Memory B cell (primary cell): ENCODE data around the gene MCF2L2.
"Not testable (repeated sequence)": the region's sequence is repeated elsewhere in the genome, so short reads cannot be mapped to it uniquely, and the experiment has no call there.

Source experiments
- ATAC-seq: fragments of 150-1000 bp; cut with Tn5 transposase; 2 replicates; pipeline ENCODE4 v1.10.0; 2021; ENCODE audit warnings: low read depth, mild to moderate bottlenecking, moderate library complexity
- DNase-seq, 2 donors: peaks; one replicate each; pipeline ENCODE4 v3.0.0; 2022; ENCODE audit warnings: low spot score in 2 of 2
- H3K27ac Mint-ChIP-seq: one replicate; pipeline ENCODE4 v1.8.0; 2022; ENCODE audit warnings: mild to moderate bottlenecking, moderate library complexity, mixed read lengths
- H3K27me3 Mint-ChIP-seq: one replicate; pipeline ENCODE4 v1.8.0; 2022; ENCODE audit warnings: mixed read lengths
- H3K36me3 Mint-ChIP-seq: one replicate; pipeline ENCODE4 v1.8.0; 2022; ENCODE audit warnings: mild to moderate bottlenecking, mixed read lengths
- H3K4me1 Mint-ChIP-seq: one replicate; pipeline ENCODE4 v1.8.0; 2022; ENCODE audit warnings: mixed read lengths
- H3K4me3 Mint-ChIP-seq: one replicate; pipeline ENCODE4 v1.8.0; 2022; ENCODE audit warnings: mild to moderate bottlenecking, moderate library complexity, mixed read lengths
- H3K9me3 Mint-ChIP-seq: one replicate; pipeline ENCODE4 v1.8.0; 2022; ENCODE audit warnings: mixed read lengths

MCF2L2 gene

GRCh38 chr3:183230251-183230650 lies 198.2 kb downstream of the MCF2L2 start:
- H3K27me3 Mint-ChIP-seq, H3K27ac Mint-ChIP-seq, ATAC-seq, H3K4me1 Mint-ChIP-seq, H3K9me3 Mint-ChIP-seq, H3K4me3 Mint-ChIP-seq, DNase-seq, H3K36me3 Mint-ChIP-seq: not testable (repeated sequence)

GRCh38 chr3:183229178-183229577 lies 199.2 kb downstream of the MCF2L2 start:
- Mint-ChIP-seq H3K9me3 (no peaks in the 10 kb centered on the region), H3K27ac (no peak overlapping the region), H3K4me1 (peaks cover 2% of the 10 kb centered on the region), H3K36me3 (no peaks in the 10 kb centered on the region), H3K27me3 (peaks cover 9% of the 10 kb centered on the region), H3K4me3 (no peak overlapping the region)
- DNase-seq: no peak
- no peak for ATAC-seq

- Mint-ChIP-seq H3K36me3 (no peaks in the 10 kb centered on the region), H3K4me3 (no peak overlapping the region), H3K9me3 (no peaks in the 10 kb centered on the region), H3K27ac (no peak overlapping the region), H3K4me1 (peaks cover 2% of the 10 kb centered on the region), H3K27me3 (peaks cover 10% of the 10 kb centered on the region)
- DNase-seq: no peak
- ATAC-seq: no peak
These were observed 200.8 kb downstream of the MCF2L2 start for GRCh38 chr3:183227586-183227985.

GRCh38 chr3:183226333-183226890 lies 202.0 kb downstream of the MCF2L2 start:
- no peak overlapping the region for H3K4me3 Mint-ChIP-seq
- no peak for ATAC-seq
- H3K9me3 Mint-ChIP-seq: no peaks in the 10 kb centered on the region
- H3K27ac Mint-ChIP-seq: no peak overlapping the region
- H3K36me3 Mint-ChIP-seq: no peaks in the 10 kb centered on the region
- no peak for DNase-seq
- peaks cover 12% of the 10 kb centered on the region for H3K27me3 Mint-ChIP-seq
- peaks cover 2% of the 10 kb centered on the region for H3K4me1 Mint-ChIP-seq

- no peak for DNase-seq
- peaks cover 16% of the 10 kb centered on the region for H3K27me3 Mint-ChIP-seq
- no peak overlapping the region for H3K27ac Mint-ChIP-seq
- H3K4me3 Mint-ChIP-seq: no peak overlapping the region
- no peaks in the 10 kb centered on the region for H3K9me3 Mint-ChIP-seq
- ATAC-seq: no peak
- H3K36me3 Mint-ChIP-seq: no peaks in the 10 kb centered on the region
- H3K4me1 Mint-ChIP-seq: peaks cover 2% of the 10 kb centered on the region
These were observed 204.0 kb downstream of the MCF2L2 start for GRCh38 chr3:183224180-183224970.

DNA sequence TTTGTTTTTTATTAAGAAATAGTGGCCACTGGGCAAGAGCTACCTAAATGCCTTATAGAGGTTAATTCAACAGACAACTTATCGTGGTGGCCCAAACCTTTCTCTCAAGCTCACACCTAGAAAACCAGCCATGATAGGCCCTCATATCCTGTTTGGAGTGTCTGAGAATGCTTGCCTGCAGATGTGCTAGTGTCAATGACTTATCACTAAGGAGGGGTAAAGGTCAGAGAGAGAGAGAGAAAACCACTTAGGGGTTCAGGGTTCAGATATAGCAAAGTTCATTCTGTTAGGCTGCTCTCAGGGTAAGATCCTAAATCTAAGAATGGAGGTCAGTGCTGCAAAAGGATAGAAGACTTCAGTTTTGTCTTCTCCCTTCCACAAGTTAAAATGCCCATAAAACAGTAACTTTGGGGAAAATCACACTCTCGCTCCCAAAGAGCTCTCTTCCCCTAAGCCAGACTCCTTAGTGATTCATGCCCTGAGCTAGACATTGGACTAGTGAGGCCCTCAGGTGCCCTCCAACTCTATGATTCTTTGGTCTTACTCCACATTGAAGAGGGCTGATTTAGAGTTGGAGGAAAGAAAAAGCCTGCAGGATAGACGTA lies 205.7 kb downstream of the MCF2L2 start:
- Mint-ChIP-seq H3K9me3 (no peaks in the 10 kb centered on the region), H3K27ac (no peak overlapping the region), H3K27me3 (peaks cover 20% of the 10 kb centered on the region), H3K4me3 (no peak overlapping the region), H3K36me3 (no peaks in the 10 kb centered on the region), H3K4me1 (peaks cover 2% of the 10 kb centered on the region)
- DNase-seq (no peak), ATAC-seq (no peak)

DNA sequence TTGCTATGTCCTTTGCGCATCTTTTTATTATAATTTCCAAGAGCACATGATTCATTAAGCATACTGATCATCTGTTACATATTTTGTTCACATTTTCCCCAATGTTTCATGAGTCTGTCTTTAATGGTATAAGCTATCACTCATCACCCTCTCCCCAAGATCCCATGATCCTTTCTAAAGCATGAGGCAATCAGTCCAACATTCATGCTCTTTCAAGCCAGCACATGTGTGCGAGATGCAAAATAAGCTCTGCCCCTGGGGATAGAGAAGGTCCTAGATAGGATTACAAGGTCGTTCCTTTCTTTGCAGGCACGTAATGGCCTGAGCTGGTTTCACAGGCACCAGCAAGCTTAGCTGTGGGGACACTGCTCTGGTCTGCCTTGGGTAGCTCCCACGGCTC lies 207.6 kb downstream of the MCF2L2 start:
- Mint-ChIP-seq H3K27me3 (peaks cover 22% of the 10 kb centered on the region), H3K4me1 (peaks cover 2% of the 10 kb centered on the region), H3K27ac (no peak overlapping the region), H3K4me3 (no peak overlapping the region), H3K9me3 (no peaks in the 10 kb centered on the region), H3K36me3 (no peaks in the 10 kb centered on the region)
- DNase-seq (no peak), ATAC-seq (no peak)

GRCh38 chr3:183218826-183219225 lies 209.6 kb downstream of the MCF2L2 start:
- DNase-seq (no peak), ATAC-seq (no peak)
- Mint-ChIP-seq H3K4me3 (no peak overlapping the region), H3K4me1 (peaks cover 4% of the 10 kb centered on the region), H3K9me3 (no peaks in the 10 kb centered on the region), H3K27me3 (peaks cover 23% of the 10 kb centered on the region), H3K27ac (no peak overlapping the region), H3K36me3 (no peaks in the 10 kb centered on the region)

DNA sequence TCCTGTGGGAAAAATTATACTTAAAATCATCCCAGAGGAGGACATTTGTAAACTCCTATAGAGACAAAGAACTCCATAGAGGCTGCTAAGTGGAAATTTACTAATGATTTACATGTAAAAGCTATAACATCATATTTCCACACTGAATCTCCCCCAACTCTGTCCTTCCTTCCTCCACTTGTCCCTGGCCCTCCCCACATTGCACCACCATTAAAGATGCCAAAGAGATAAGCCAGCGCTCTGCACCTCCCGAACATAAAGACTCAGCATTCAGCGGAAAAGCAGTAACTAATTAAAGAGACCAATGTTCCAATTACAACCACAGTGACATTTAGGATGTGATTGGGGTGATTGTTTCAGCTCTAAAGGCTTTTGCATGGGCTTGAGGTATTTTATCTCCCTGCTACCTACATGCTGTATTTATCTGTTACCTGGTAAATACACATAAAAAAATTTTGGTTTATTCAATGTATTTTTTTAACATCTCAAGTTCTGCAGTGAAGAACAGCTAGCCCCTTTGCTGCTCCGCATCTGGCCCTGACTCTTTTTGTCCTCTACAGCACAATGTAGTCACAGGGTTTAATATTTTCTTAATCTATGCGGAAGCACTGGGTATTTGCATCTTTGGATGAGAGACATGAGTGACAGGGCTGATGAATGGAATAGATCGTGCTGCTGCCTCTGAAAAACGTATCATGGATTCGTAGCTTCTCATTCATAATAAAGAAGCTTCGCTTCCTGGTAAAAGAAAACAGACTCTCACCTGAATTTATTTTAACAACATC lies 210.7 kb downstream of the MCF2L2 start:
- no peaks in the 10 kb centered on the region for H3K9me3 Mint-ChIP-seq
- no peak overlapping the region for H3K27ac Mint-ChIP-seq
- ATAC-seq: no peak
- peaks cover 23% of the 10 kb centered on the region for H3K27me3 Mint-ChIP-seq
- H3K36me3 Mint-ChIP-seq: no peaks in the 10 kb centered on the region
- H3K4me3 Mint-ChIP-seq: no peak overlapping the region
- H3K4me1 Mint-ChIP-seq: peaks cover 4% of the 10 kb centered on the region
- no peak for DNase-seq

GRCh38 chr3:183215591-183216202 lies 212.7 kb downstream of the MCF2L2 start:
- Mint-ChIP-seq H3K4me1 (peaks cover 10% of the 10 kb centered on the region), H3K36me3 (no peaks in the 10 kb centered on the region), H3K27ac (no peak overlapping the region), H3K4me3 (no peak overlapping the region), H3K27me3 (peaks cover 25% of the 10 kb centered on the region), H3K9me3 (no peaks in the 10 kb centered on the region)
- ATAC-seq: no peak
- DNase-seq: no peak

DNA sequence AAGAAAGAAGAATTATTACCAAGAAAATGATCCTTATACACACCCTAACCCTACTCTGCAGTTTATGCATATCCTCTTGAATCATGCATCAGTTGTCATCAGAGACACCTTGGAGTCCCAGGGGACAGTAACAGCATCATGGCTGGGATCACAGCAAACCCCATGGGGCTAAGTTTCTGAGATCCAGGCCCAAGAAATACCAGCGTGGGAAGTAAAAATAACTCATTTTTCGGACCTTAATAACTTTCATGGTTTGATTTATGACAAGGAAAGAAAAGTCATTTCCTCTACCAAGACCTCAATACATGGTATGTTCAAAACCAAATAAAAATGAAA lies 214.2 kb downstream of the MCF2L2 start:
- Mint-ChIP-seq H3K27ac (no peak overlapping the region), H3K36me3 (no peaks in the 10 kb centered on the region), H3K4me1 (peaks cover 13% of the 10 kb centered on the region), H3K27me3 (peaks cover 24% of the 10 kb centered on the region), H3K9me3 (no peaks in the 10 kb centered on the region), H3K4me3 (no peak overlapping the region)
- DNase-seq (no peak), ATAC-seq (no peak)

GRCh38 chr3:183213415-183214276 lies 214.8 kb downstream of the MCF2L2 start:
- Mint-ChIP-seq H3K27me3 (peaks cover 20% of the 10 kb centered on the region), H3K9me3 (no peaks in the 10 kb centered on the region), H3K27ac (no peak overlapping the region), H3K4me1 (peaks cover 13% of the 10 kb centered on the region), H3K4me3 (no peak overlapping the region), H3K36me3 (no peaks in the 10 kb centered on the region)
- DNase-seq (no peak), ATAC-seq (no peak)

- H3K27ac Mint-ChIP-seq: no peak overlapping the region
- no peak overlapping the region for H3K4me3 Mint-ChIP-seq
- no peaks in the 10 kb centered on the region for H3K36me3 Mint-ChIP-seq
- H3K9me3 Mint-ChIP-seq: no peaks in the 10 kb centered on the region
- H3K27me3 Mint-ChIP-seq: peaks cover 18% of the 10 kb centered on the region
- peaks cover 13% of the 10 kb centered on the region for H3K4me1 Mint-ChIP-seq
- DNase-seq: no peak
- ATAC-seq: peak; percentile 91
These were observed 215.9 kb downstream of the MCF2L2 start for GRCh38 chr3:183212565-183212964.
